ENCODE data around the gene HDAC4.

Gene HDAC4

GRCh38 chr2:239146011-239146641 lies 254.7 kb downstream of the HDAC4 start:
- no peak for DNase-seq

GRCh38 chr2:239145601-239146000 lies 255.2 kb downstream of the HDAC4 start:
- DNase-seq, result no peak

DNA sequence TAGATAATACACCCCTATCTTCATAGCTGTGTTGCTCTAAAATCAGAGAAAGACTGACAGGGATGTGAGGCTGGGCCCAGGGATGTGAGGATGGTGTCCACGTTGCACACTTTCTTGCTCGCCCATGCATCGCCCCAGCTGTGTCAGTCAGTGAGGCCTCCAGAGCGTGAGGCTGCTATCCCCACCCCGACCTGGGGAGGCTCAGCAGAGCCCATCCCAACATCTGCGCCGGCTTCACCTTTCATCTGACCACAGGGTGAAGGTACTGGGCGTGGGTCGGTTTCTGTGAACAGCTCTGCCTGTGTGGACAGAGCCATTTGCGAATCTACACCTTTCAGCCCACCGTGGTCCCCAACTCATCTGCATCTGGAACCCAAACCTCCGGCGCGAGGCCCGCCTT lies 255.7 kb downstream of the HDAC4 start:
- no peak for DNase-seq

- DNase-seq, result no peak
These were observed 256.2 kb downstream of the HDAC4 start for GRCh38 chr2:239144713-239144999.

DNA sequence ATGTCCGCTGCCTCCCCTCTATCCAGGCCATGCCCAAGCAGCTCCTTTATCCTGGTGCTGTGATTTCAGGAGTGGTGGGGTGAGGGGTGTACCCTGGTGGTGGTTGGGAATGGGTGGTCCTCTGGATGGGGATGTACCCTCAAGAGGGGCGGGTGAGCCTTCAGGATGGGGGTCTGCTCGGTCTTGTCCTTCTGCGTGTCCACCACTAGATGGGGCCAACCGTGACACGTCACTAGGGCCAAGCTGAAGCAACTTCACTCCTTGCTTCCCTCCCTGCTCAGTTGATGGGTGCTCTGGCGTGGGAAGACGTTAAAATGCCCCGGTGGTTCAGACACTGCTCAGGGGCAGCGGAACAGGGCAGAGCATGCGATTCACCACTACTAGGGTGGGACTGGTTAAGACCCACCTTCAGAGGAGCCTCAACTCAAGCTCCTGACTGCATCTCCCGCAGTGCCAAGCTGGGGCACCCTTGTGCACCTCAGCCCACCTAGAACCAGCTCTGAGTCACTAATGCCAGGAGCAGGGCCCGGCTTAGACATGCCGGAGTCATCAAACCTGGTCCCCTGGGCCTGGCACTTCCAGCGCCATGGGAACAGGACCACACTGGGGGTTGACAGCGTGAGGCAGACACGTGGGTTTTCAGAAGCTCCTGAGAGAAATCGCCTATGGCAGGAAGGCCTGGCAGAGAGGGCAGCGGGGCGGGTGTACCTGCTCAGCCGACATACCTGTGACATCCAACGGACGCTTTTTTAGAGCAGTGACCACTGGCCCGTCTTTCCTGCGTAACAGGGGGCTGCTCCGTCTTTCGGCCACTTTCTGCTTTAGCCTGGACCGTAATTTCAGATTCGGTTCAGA lies 256.7 kb downstream of the HDAC4 start:
- DNase-seq, result peak; percentile 55

DNA sequence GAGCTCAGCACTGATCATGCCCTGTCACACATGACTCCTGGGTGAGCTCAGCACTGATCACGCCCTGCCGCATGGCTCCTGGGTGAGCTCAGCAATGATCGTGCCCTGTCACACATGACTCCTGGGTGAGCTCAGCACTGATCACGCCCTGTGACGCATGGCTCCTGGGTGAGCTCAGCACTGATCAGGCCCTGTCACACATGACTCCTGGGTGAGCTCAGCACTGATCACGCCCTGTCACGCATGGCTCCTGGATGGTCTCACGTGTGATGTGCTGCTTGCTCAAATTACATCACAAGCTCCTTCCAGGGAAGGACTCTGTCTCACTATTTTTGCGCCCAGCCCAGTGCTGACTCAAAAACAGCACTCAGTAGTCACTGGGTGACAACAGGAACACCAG lies 258.0 kb downstream of the HDAC4 start:
- no peak for DNase-seq

GRCh38 chr2:239142296-239142695 lies 258.5 kb downstream of the HDAC4 start:
- no peak for DNase-seq

GRCh38 chr2:239141021-239141760 lies 259.6 kb downstream of the HDAC4 start:
- no peak for DNase-seq

- DNase-seq, result no peak
These were observed 260.3 kb downstream of the HDAC4 start for GRCh38 chr2:239140346-239141020.

GRCh38 chr2:239139566-239139965 lies 261.3 kb downstream of the HDAC4 start:
- no peak for DNase-seq

- no peak for DNase-seq
These were observed 261.7 kb downstream of the HDAC4 start for GRCh38 chr2:239139101-239139500.

DNA sequence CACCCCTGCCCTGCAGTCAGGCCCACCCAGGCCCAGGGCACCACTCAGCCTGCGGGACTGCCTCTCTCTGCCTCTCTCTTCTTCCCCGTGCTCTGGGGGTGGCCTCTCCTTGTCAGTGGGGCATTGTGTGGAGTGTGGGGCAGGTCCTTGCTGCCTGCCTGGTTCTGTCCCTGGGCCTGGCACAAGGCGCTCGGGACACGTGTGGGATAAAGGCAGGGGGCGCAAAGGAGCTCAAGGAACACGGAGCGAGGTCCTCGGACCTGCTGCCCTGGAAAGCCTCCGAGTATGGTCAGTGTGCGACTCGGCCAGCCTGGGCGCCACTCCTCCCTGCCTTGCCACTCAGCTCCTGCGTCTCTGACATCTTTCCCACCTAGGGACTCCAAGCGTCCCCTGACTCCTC lies 262.2 kb downstream of the HDAC4 start:
- DNase-seq, result no peak

DNA sequence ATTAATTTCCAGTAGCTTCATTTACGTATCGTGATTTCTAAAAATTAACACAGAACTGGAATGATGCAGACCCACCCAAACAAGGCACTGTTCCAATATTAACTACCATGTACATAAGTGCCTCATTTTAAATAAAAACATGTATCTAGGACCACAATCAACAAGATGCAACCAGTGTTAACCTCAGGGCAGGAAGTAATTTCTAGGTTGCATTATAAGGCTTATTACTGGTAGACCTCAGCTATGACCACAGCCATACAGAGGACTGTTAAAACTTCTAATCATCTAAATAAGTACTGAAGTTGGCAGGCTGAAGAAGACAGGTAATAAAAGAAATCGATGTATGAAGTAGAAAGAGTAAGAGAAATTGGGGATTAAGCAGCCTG lies 262.9 kb downstream of the HDAC4 start:
- DNase-seq, result no peak

DNA sequence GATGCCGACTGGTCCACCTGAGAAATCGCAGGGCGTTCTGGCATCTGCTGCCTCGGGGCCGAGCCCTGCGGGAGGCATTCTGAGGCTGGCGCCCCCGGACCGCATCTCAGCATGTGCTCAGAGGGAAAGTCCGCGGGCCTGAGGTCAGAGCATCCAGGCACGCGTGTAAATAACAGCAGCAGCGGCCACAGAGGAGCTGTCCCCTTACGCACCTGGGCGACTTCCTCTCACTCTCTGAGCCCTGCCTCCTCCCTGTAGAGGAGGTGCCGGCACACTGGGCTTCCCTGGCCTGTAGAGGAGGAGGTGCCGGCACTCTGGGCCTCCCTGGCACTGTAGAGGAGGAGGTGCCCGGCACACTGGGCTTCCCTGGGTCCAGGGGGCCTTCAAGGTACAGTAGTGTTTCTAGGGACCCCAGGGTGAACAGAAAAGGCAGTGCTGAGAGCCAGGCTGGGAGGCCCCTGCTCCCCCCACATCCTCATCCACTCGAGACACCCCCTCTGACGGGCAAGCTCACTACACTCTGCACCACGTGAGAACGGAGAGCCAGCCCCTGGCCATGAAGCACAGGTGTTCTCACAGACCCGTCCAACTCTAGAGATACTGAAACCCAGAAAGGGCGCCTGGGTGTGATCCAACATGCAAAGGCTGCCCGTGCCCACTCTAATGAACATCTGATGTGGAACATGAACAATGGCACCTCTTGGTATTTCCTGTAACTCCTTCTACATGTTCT lies 263.5 kb downstream of the HDAC4 start:
- no peak for DNase-seq

DNA sequence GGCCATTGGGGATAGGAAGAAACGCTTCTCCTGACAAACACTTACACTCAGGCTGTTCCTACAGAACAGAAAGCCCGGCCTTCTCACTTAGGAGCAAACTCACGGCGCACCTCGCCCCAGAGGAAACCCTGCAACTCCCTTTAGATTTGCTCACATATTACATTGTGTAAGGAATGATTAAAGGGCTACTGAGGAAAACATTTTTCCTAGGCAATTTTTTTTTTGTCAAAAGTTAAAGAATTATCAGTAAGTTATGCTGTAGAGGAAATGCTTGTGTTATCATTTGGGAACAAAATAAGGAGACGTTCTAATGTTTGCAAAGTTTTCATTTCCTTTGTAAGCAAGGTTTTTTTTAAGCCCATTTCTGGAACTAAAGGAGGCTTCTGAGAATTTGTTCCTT lies 264.1 kb downstream of the HDAC4 start:
- DNase-seq, result no peak

DNA sequence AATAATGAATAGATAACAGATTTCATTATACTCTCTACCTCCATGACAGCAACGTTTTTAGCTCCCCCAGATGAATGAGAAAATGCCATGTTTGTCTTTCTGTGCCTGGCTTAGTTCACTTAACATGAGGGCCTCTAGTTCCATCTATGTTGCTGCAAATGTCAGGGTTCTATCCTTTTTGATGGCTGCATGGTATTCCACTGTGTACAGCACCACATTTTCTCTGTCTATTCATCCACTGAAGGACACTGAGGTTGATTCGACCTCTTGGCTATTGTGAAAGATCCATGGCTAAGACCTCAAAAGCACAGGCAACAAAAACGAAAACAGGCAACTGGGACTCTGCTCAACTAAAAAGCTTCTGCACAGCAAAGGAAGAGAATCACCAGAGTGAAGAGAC lies 264.6 kb downstream of the HDAC4 start:
- DNase-seq, result no peak

DNA sequence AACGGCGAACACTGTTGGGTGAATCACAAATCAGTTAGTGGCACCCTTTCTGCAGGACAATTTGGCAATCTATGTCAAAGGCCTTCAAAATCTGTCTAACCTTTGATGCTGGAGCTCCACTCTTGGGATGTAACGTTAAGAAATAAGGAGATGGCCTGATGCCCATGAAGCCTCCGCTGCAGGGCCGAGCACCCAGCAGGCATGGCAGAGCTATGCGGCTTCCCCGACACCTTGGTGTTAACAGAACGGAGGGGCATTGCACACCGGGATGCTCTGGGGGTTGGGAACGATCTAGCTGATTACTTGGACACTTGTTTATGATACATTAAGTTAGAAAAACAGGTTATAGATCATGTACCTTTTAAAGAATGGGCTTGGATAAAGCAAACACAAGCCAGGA lies 265.3 kb downstream of the HDAC4 start:
- DNase-seq, result no peak

GRCh38 chr2:239133945-239134570 lies 266.8 kb downstream of the HDAC4 start:
- no peak for DNase-seq

- no peak for DNase-seq
These were observed 268.0 kb downstream of the HDAC4 start for GRCh38 chr2:239132786-239133185.

DNA sequence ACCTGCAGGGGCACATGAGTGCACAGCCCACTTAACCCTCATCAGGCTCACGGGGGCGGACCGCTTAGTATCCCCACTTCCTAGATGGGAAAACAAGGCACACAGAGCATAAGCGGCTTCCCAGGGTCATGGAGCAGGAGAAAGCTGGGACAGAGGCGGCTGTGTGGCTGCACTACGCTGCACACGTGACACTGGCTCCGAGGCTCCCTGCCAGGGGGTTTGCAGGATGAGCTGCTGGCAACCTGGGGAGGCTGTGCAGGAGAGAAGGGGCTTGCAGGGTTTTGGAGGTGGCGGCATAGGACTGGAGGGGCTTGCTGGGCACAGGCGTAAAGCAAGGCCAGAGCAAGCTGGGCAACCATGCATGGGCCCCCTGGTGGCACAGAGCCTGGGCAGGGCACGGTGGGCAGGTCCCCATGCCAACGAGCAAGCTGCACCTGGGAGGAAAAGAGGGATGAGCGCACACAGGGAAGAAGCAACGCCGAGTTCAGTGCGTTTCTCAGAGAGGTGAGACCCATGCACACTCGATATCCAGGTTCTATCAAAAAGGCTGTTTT lies 268.6 kb downstream of the HDAC4 start:
- DNase-seq, result no peak

DNA sequence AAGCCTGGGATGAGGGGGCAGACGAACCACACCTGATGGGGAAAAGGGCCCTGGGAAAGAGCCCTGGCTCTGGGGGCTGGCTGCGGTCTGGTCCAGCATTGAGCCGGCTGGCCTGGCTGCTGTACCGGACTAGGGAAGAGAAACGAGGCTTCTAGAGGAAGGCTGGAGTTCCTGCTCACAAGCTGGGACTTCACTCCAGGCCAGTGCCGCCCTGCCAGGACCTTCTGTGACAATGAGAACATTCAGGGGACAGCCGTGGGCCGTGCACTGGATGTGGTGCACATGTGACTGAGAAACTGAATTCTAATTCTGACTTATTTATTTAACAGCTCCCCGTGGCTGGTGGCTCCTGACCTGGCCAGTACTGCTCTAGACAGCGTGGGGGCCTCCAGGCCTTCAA lies 269.3 kb downstream of the HDAC4 start:
- no peak for DNase-seq

GRCh38 chr2:239130786-239131325 lies 270.0 kb downstream of the HDAC4 start:
- DNase-seq, result no peak
